Neural progenitor cell (in vitro differentiated cells): ENCODE measurements around the gene CAMSAP3. TPM values are rescaled to one million over a fixed set of nuclear protein-coding genes. Genes with fewer than 3 reads are reported as not detected.

Source experiments
- DNase-seq: peaks from one replicate; pipeline ENCODE4 v3.0.0-alpha.2; 2016; ENCODE audit warnings: low spot score
- H2AFZ ChIP-seq: fragments of 200-600 bp; sonication (generic); replicated peaks from 2 replicates; pipeline ENCODE4 v1.6.1; 2016; ENCODE audit warnings: antibody characterized with exemption
- H3F3A ChIP-seq: fragments of 200-600 bp; sonication (generic); 2 replicates; pipeline ENCODE4 v1.6.1; 2016; ENCODE audit warnings: antibody characterized with exemption, low read depth
- H3K27ac ChIP-seq: fragments of 200-600 bp; sonication (generic); 2 replicates; pipeline ENCODE4 v1.5.1; 2016; ENCODE audit warnings: mild to moderate bottlenecking
- H3K27me3 ChIP-seq: fragments of 200-600 bp; sonication (generic); 2 replicates; pipeline ENCODE4 v1.6.1; 2016; ENCODE audit warnings: mild to moderate bottlenecking, moderate library complexity
- H3K36me3 ChIP-seq: fragments of 200-600 bp; sonication (generic); 2 replicates; pipeline ENCODE4 v1.5.1; 2016
- H3K4me1 ChIP-seq: fragments of 200-600 bp; sonication (generic); 2 replicates; pipeline ENCODE4 v1.6.1; 2016; ENCODE audit warnings: mixed run types
- H3K4me2 ChIP-seq: fragments of 200-600 bp; sonication (generic); 2 replicates; pipeline ENCODE4 v1.6.1; 2016
- H3K4me3 ChIP-seq: fragments of 200-600 bp; sonication (generic); 2 replicates; pipeline ENCODE4 v1.5.1; 2016
- H3K79me2 ChIP-seq: fragments of 200-600 bp; sonication (generic); 2 replicates; pipeline ENCODE4 v1.6.1; 2016; ENCODE audit warnings: low read depth
- H3K9ac ChIP-seq: fragments of 200-600 bp; sonication (generic); 2 replicates; pipeline ENCODE4 v1.6.1; 2016
- H3K9me3 ChIP-seq: fragments of 200-600 bp; sonication (generic); 2 replicates; pipeline ENCODE4 v1.5.1; 2016; ENCODE audit warnings: low read depth
- H4K20me1 ChIP-seq: fragments of 200-600 bp; sonication (generic); 2 replicates; pipeline ENCODE4 v1.6.1; 2016; ENCODE audit warnings: low read depth
- H3K27ac Mint-ChIP-seq: 3 replicates; pipeline ENCODE4 v1.8.0; 2021; ENCODE audit warnings: mixed read lengths
- H3K27me3 Mint-ChIP-seq: 2 replicates; pipeline ENCODE4 v1.8.0; 2022; ENCODE audit warnings: low read depth, mild to moderate bottlenecking, inconsistent platforms, moderate library complexity, mixed read lengths; ENCODE audit not compliant: insufficient read depth
- H3K36me3 Mint-ChIP-seq: 3 replicates; pipeline ENCODE4 v1.8.0; 2021; ENCODE audit warnings: mixed read lengths
- H3K4me1 Mint-ChIP-seq: 3 replicates; pipeline ENCODE4 v1.8.0; 2021; ENCODE audit warnings: mixed read lengths
- H3K4me3 Mint-ChIP-seq: 3 replicates; pipeline ENCODE4 v1.8.0; 2021; ENCODE audit warnings: mild to moderate bottlenecking, moderate library complexity, mixed read lengths
- H3K9me3 Mint-ChIP-seq: 3 replicates; pipeline ENCODE4 v1.8.0; 2020; ENCODE audit warnings: mixed read lengths
- EZH2 ChIP-seq: fragments of 200-600 bp; sonication (generic); IDR thresholded peaks from 2 replicates; pipeline ENCODE4 v1.6.1; 2017; ENCODE audit warnings: antibody characterized with exemption, mild to moderate bottlenecking, moderate library complexity
- EZH2phosphoT487 ChIP-seq: fragments of 200-600 bp; sonication (generic); IDR thresholded peaks from 2 replicates; pipeline ENCODE4 v1.6.1; 2017; ENCODE audit warnings: antibody characterized with exemption
- total RNA-seq: library from RNA; depleted of rRNA; stranded (reverse); fragments of >200 nt; gene quantifications from 2 replicates; pipeline ENCODE4 v1.2.3, GENCODE V29; 2015; ENCODE audit warnings: low replicate concordance
- TF ChIP-seq, protein P1 (sequence below): fragments of 200-600 bp; sonication (generic); IDR thresholded peaks from 2 replicates; pipeline ENCODE4 v1.5.1; 2017; ENCODE audit warnings: antibody characterized with exemption, mild to moderate bottlenecking

CAMSAP3 gene
- total RNA-seq, 1 donor from 2014 or later: 2.7 TPM

DNA sequence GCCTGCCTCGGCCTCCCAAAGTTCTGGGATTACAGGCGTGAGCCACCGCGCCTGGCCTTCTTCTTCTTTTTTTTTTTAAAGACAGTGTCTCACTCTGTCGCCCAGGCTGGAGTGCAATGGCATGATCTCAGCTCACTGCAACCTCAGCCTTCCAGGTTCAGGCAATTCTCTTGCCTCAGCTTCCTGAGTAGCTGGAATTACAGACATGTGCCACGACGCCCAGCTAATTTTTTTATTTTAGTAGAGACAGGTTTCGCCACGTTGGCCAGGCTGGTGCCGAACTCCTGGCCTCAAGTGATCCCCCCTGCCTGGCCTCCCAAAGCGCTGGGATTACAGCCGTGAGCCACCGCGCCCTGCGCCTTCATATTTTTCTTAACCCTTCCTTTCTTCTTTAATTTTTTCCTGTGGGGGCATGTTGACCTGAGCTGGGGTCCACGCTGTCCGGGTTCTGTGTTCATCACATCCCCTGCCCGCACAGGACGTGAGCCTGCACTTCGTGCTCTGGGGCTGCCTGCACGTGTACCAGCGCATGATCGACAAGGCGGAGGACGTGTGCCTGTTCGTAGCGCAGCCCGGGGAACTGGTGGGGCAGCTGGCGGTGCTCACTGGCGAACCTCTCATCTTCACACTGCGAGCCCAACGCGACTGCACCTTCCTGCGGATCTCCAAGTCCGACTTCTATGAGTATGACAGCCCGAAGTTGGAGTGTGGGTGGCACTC is 46.1 kb upstream of the CAMSAP3 start:
- Mint-ChIP-seq H3K36me3 (peaks cover 11% of the 10 kb centered on the region), H3K9me3 (no peaks in the 10 kb centered on the region), H3K4me3 (no peak overlapping the region), H3K27ac (peak overlapping the region; percentile 72), H3K27me3 (peaks cover 4% of the 10 kb centered on the region), H3K4me1 (peaks cover 4% of the 10 kb centered on the region)
- H2AFZ ChIP-seq: no peak overlapping the region
- H3K27me3 ChIP-seq: no peaks in the 10 kb centered on the region
- no peak overlapping the region for H3K4me3 ChIP-seq
- no peak for DNase-seq
- no peak overlapping the region for H3K9ac ChIP-seq
- H4K20me1 ChIP-seq: no peaks in the 10 kb centered on the region
- H3K36me3 ChIP-seq: no peaks in the 10 kb centered on the region
- H3K4me2 ChIP-seq: no peak overlapping the region
- H3K79me2 ChIP-seq: no peaks in the 10 kb centered on the region
- TF ChIP-seq EZH2: no peak
- TF ChIP-seq, protein P1, sequence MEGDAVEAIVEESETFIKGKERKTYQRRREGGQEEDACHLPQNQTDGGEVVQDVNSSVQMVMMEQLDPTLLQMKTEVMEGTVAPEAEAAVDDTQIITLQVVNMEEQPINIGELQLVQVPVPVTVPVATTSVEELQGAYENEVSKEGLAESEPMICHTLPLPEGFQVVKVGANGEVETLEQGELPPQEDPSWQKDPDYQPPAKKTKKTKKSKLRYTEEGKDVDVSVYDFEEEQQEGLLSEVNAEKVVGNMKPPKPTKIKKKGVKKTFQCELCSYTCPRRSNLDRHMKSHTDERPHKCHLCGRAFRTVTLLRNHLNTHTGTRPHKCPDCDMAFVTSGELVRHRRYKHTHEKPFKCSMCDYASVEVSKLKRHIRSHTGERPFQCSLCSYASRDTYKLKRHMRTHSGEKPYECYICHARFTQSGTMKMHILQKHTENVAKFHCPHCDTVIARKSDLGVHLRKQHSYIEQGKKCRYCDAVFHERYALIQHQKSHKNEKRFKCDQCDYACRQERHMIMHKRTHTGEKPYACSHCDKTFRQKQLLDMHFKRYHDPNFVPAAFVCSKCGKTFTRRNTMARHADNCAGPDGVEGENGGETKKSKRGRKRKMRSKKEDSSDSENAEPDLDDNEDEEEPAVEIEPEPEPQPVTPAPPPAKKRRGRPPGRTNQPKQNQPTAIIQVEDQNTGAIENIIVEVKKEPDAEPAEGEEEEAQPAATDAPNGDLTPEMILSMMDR: no peak
- no peak for TF ChIP-seq EZH2phosphoT487
- H3K4me1 ChIP-seq: no peaks in the 10 kb centered on the region
- H3F3A ChIP-seq: peaks cover 7% of the 10 kb centered on the region
- no peak overlapping the region for H3K27ac ChIP-seq
- H3K9me3 ChIP-seq: no peaks in the 10 kb centered on the region

DNA sequence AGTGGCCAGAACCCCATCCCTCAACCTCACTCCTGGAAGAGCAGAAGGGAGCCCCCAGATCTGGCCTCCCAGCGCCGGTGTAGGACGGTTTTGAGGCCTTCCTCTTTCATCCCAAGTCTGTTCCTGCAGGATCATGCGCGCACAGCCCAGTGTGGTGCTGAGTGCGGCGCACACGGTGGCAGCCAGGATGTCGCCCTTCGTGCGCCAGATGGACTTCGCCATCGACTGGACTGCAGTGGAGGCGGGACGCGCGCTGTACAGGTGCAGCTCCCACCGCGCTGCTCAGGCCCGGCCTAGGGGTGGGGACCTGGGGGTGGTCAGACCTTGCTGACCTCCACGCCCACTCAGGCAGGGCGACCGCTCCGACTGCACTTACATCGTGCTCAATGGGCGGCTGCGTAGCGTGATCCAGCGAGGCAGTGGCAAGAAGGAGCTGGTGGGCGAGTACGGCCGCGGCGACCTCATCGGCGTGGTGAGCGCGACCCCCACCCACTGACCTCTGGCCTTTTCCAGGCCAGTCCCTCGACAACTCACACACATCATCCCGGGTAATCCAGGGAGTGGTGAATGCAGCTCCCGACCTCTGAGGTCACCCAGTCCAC is 45.4 kb upstream of the CAMSAP3 start:
- TF ChIP-seq EZH2phosphoT487 (no peak), EZH2 (no peak)
- TF ChIP-seq, protein P1: no peak
- Histone ChIP-seq H2AFZ (no peak overlapping the region), H3K9ac (no peak overlapping the region), H3K4me2 (no peak overlapping the region), H3F3A (peaks cover 7% of the 10 kb centered on the region), H3K27ac (no peak overlapping the region), H3K36me3 (no peaks in the 10 kb centered on the region), H3K4me3 (peak overlapping the region; percentile 55), H3K79me2 (no peaks in the 10 kb centered on the region), H3K4me1 (no peaks in the 10 kb centered on the region), H4K20me1 (no peaks in the 10 kb centered on the region), H3K9me3 (no peaks in the 10 kb centered on the region), H3K27me3 (no peaks in the 10 kb centered on the region)
- Mint-ChIP-seq H3K4me3 (peak overlapping the region; percentile 58), H3K4me1 (peaks cover 4% of the 10 kb centered on the region), H3K27me3 (peaks cover 4% of the 10 kb centered on the region), H3K9me3 (no peaks in the 10 kb centered on the region), H3K27ac (peak overlapping the region; percentile 17), H3K36me3 (peaks cover 11% of the 10 kb centered on the region)
- no peak for DNase-seq

DNA sequence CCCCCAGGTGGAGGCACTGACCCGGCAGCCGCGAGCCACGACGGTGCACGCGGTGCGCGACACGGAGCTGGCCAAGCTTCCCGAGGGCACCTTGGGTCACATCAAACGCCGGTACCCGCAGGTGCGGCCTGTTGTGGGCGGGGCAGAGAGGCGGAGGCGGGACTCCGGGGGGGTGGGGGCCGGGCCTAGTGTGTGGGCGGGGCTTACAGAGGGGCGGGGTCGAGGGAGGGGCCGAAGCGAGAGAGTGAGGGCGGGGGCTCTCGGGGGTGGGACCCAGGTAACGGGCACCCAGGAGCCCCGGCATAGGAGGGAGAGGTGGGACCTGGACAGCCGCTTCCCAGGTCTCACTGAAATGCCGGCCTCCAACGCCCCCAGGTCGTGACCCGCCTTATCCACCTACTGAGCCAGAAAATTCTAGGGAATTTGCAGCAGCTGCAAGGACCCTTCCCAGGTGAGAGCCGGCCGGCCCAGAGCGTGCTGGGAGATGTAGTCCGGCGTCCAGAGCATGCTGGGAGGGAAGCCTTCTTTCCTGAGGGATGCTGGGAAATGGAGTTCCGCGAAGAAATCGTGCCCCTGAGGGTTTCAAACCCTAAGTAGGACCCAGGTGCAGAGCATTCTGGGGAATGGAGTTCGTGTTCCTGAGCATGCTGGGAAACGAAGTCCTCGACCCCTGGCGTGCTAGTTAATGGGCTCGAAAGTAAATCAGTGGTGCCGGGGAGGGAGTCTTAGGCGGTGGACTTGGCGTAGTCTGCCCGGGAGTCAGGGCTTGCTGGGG is 44.5 kb upstream of the CAMSAP3 start:
- DNase-seq: peak; percentile 97
- Histone ChIP-seq H3K27me3 (no peaks in the 10 kb centered on the region), H3K4me2 (peak overlapping the region; percentile 67), H3K9ac (no peak overlapping the region), H2AFZ (no peak overlapping the region), H3F3A (peaks cover 7% of the 10 kb centered on the region), H3K4me3 (peak overlapping the region; percentile 55), H3K9me3 (no peaks in the 10 kb centered on the region), H3K4me1 (no peaks in the 10 kb centered on the region), H3K36me3 (no peaks in the 10 kb centered on the region), H3K27ac (no peak overlapping the region), H4K20me1 (no peaks in the 10 kb centered on the region), H3K79me2 (no peaks in the 10 kb centered on the region)
- Mint-ChIP-seq H3K36me3 (peaks cover 10% of the 10 kb centered on the region), H3K27me3 (peaks cover 6% of the 10 kb centered on the region), H3K9me3 (no peaks in the 10 kb centered on the region), H3K4me3 (peak overlapping the region; percentile 76), H3K4me1 (peaks cover 4% of the 10 kb centered on the region), H3K27ac (peak overlapping the region; percentile 86)
- TF ChIP-seq, protein P1: no peak
- TF ChIP-seq EZH2phosphoT487: no peak
- no peak for TF ChIP-seq EZH2
